PC-3 (cell line): ENCODE results near the gene SPAAR.

ENCODE experiments used
- CTCF ChIP-seq: fragments of 300-600 bp; sonication (generic); conservative IDR thresholded peaks from 2 replicates; pipeline ENCODE4 v1.5.1; 2017; ENCODE audit warnings: antibody characterized with exemption, low read depth, mild to moderate bottlenecking, low read length
- EZH2 ChIP-seq: fragments of 300-600 bp; sonication (generic); IDR thresholded peaks from one replicate; pipeline ENCODE4 v1.6.1; 2017; ENCODE audit warnings: antibody characterized with exemption, mild to moderate bottlenecking, low read length; ENCODE audit not compliant: unreplicated experiment

DNA sequence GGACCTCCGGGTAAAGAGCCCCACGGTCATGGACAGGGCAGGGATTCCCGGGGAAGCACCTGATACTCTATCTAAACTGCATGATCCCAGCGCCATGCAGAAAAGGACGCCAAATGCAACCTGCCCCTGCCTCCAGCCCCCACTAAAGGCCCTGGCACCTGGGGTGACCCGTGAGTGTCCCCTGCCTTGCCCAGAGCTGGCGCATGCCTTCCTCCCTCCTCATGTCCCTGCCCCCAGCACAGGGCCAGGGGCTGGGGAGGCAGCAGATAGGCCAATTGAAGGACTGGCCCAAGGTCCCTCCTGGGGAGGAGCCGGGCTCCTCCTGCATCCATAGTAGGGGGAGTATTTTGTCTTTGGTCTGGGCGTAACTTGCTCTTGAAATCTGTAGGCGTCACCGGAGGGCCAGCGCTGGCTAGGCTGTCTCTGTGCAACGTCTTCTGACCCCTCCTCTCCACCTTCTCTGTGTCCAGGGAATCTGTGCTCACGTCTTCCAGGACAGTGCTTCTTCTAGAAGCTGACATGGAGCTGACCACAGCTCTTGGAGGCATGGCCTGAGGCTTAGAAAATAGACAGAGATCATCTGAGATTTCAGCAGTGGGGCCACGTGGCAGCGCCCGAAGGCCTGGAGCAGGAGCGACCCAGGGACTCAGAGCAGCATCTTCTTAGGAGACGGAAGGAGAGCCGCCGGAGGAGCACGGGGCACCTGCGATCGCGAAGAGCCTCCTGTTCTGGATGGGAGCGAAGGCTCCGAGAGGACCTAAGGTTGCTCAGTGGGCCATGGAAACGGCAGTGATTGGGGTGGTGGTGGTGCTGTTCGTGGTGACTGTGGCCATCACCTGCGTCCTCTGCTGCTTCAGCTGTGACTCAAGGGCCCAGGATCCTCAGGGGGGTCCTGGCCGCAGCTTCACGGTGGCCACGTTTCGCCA lies 660 bp downstream of the SPAAR start:
- TF ChIP-seq CTCF (no peak), EZH2 (no peak)
